B cell (primary cell): Measurements from ENCODE around the gene C2CD2L. TPM values are rescaled to one million over a fixed set of nuclear protein-coding genes. Genes with fewer than 3 reads are reported as not detected.

ENCODE experiments used
- ATAC-seq: fragments of 200-7000 bp; cut with Tn5 transposase; one replicate; pipeline ENCODE4 v1.10.0; 2021; ENCODE audit warnings: low read depth, mild to moderate bottlenecking, moderate number of reproducible peaks, moderate library complexity
- CTCF ChIA-PET: fragments of 350-600 bp; sonication (Branson Sonifier 250); formaldehyde crosslinking; loops from one replicate; lab custom pipeline; 2021; ENCODE audit warnings: antibody characterized with exemption, inconsistent platforms; lab: Charles Lee
- POLR2A ChIA-PET: fragments of 350-600 bp; sonication (Branson Sonifier 250); formaldehyde crosslinking; loops from one replicate; lab custom pipeline; 2021; ENCODE audit warnings: antibody characterized with exemption; lab: Charles Lee
- DNase-seq: peaks from one replicate; pipeline ENCODE4 v3.0.0; 2013
- H2AFZ ChIP-seq: 2 replicates; pipeline ENCODE4 v1.6.1; 2012; ENCODE audit warnings: mild to moderate bottlenecking, low read depth, low read length; ENCODE audit not compliant: insufficient read depth, poor library complexity, severe bottlenecking
- H3K27ac ChIP-seq, 2 donors: 1 replicate in 1 of 2; 2 replicates in 1 of 2; pipeline ENCODE4 v1.5.1; 2012 to 2013; ENCODE audit warnings: low read length in 2 of 2, mild to moderate bottlenecking in 2 of 2, moderate library complexity in 1 of 2
- H3K27me3 ChIP-seq, 4 experiments: fragments of 200-600 bp in 1 of 4; sonication (generic) in 1 of 4; replicated peaks in 1 of 4; 1 replicate in 2 of 4; 2 replicates in 2 of 4; pipeline versions ENCODE4 v1.6.1 to v1.7.0; 2013 to 2016; ENCODE audit warnings: low read length in 3 of 4, mild to moderate bottlenecking in 2 of 4, mixed read lengths in 1 of 4, moderate library complexity in 1 of 4; ENCODE audit not compliant: insufficient read depth in 4 of 4, control insufficient read depth in 3 of 4; ENCODE audit errors: control extremely low read depth in 1 of 4
- H3K36me3 ChIP-seq, 2 experiments: replicated peaks in 1 of 2; 1 replicate in 1 of 2; 2 replicates in 1 of 2; pipeline versions ENCODE4 v1.6.1 to v1.7.1; 2013; ENCODE audit warnings: low read length in 1 of 2; ENCODE audit not compliant: insufficient read depth in 2 of 2, control insufficient read depth in 1 of 2; ENCODE audit errors: control extremely low read depth in 1 of 2, extremely low read depth in 1 of 2
- H3K4me1 ChIP-seq, 2 donors: fragments of 200-600 bp in 1 of 2; sonication (generic) in 1 of 2; 1 replicate in 1 of 2; 2 replicates in 1 of 2; pipeline versions ENCODE4 v1.5.1 to v1.6.1; 2013 to 2017; ENCODE audit warnings: low read length in 2 of 2; ENCODE audit not compliant: control insufficient read depth in 2 of 2, insufficient read depth in 2 of 2
- H3K4me2 ChIP-seq: replicated peaks from 2 replicates; pipeline ENCODE3; 2012; ENCODE audit warnings: mild to moderate bottlenecking, low read depth, low read length; ENCODE audit not compliant: poor library complexity, severe bottlenecking
- H3K4me3 ChIP-seq, 5 experiments: fragments of 200-600 bp in 1 of 5; sonication (generic) in 1 of 5; 1 replicate in 3 of 5; 2 replicates in 2 of 5; pipeline versions ENCODE4 v1.5.1 to v1.7.0; 2011 to 2016; ENCODE audit warnings: low read length in 4 of 5, mild to moderate bottlenecking in 4 of 5, low read depth in 2 of 5, control low read depth in 1 of 5, moderate library complexity in 1 of 5; ENCODE audit not compliant: insufficient read depth in 1 of 5; ENCODE audit errors: control extremely low read depth in 1 of 5, extremely low read depth in 1 of 5
- H3K79me2 ChIP-seq: fragments of 200-600 bp; sonication (generic); one replicate; pipeline ENCODE4 v1.6.0; 2016; ENCODE audit warnings: low read length; ENCODE audit not compliant: control insufficient read depth, insufficient read depth
- H3K9ac ChIP-seq: fragments of 200-600 bp; sonication (generic); 2 replicates; pipeline ENCODE4 v1.6.1; 2017; ENCODE audit warnings: mild to moderate bottlenecking, low read length, moderate library complexity
- H3K9me3 ChIP-seq, 3 donors: one replicate each; pipeline versions ENCODE4 v1.6.1 to v1.7.1; 2013; ENCODE audit warnings: low read length in 2 of 3; ENCODE audit not compliant: control insufficient read depth in 2 of 3, insufficient read depth in 1 of 3; ENCODE audit errors: control extremely low read depth in 1 of 3
- H4K20me1 ChIP-seq: 2 replicates; pipeline ENCODE4 v1.6.0; 2012; ENCODE audit warnings: mild to moderate bottlenecking, low read length; ENCODE audit not compliant: insufficient read depth, control insufficient read depth, poor library complexity, severe bottlenecking
- H3K27ac Mint-ChIP-seq: one replicate; pipeline ENCODE4 v1.8.0; 2021; ENCODE audit warnings: mixed read lengths
- H3K27me3 Mint-ChIP-seq: one replicate; pipeline ENCODE4 v1.8.0; 2021; ENCODE audit warnings: mixed read lengths
- H3K4me1 Mint-ChIP-seq: one replicate; pipeline ENCODE4 v1.8.0; 2021; ENCODE audit warnings: mixed read lengths
- H3K4me3 Mint-ChIP-seq: one replicate; pipeline ENCODE4 v1.8.0; 2021; ENCODE audit warnings: mixed read lengths
- H3K9me3 Mint-ChIP-seq: one replicate; pipeline ENCODE4 v1.8.0; 2022; ENCODE audit warnings: mixed read lengths; ENCODE audit not compliant: insufficient read depth
- EZH2 ChIP-seq: IDR thresholded peaks from 2 replicates; pipeline ENCODE4 v1.6.1; 2012; ENCODE audit warnings: borderline replicate concordance, low read depth, mild to moderate bottlenecking, moderate library complexity, low read length; ENCODE audit not compliant: insufficient read depth, poor library complexity, severe bottlenecking
- WGBS: methylation state at CpG from one replicate; pipeline ENCODE4 v1.1.5; 2013; ENCODE audit warnings: missing lambda C conversion rate; ENCODE audit not compliant: insufficient coverage; 5-methylcytosine and 5-hydroxymethylcytosine counted together
- intact Hi-C: fragments of 100-400 bp; cut with micrococcal nuclease; formaldehyde crosslinking; loops from one replicate; pipeline ENCODE4 v1.10.0; 2022
- polyA plus RNA-seq: library from polyadenylated mRNA; depleted of rRNA; stranded (reverse); fragments of >200 nt; gene quantifications from 2 replicates; pipeline ENCODE4 v1.2.3, GENCODE V29; 2012
- total RNA-seq, 2 donors: library from RNA; stranded (reverse); fragments of 120-200 nt in 1 of 2; gene quantifications; 1 replicate in 1 of 2; 2 replicates in 1 of 2; pipeline versions ENCODE4 v1.2.3 to v1.2.4, GENCODE V29; 2013 to 2022
- TF ChIP-seq, protein P1 (sequence below): fragments of 200-600 bp; IDR thresholded peaks from one replicate; pipeline ENCODE4 v1.8.0; 2022; ENCODE audit warnings: antibody characterized with exemption, mild to moderate bottlenecking

C2CD2L gene
- total and polyA plus RNA-seq, 2 donors (not counting 1 experiment from before 2014, with no cell fraction given), result 9.5 to 17.0 TPM

DNA sequence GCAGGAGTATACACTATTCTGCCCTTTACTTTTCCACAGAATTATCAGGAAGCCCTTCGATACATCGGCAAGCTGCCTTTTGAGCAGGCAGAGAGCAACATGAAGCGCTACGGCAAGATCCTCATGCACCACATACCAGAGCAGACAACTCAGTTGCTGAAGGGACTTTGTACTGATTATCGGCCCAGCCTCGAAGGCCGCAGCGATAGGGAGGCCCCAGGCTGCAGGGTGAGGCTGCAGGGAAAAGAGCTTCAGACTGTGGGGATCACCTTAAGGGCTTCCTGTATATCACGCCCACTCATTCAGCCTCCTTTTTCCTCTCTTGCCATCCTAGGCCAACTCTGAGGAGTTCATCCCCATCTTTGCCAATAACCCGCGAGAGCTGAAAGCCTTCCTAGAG lies 29.3 kb upstream of the C2CD2L start:
- Histone ChIP-seq H3K4me2 (no peak overlapping the region), H3K9me3 (no peaks in the 10 kb centered on the region), H3K9ac (no peak overlapping the region), H3K79me2 (peaks cover 6% of the 10 kb centered on the region), H3K27ac (no peak overlapping the region), H3K4me3 (no peak overlapping the region), H3K36me3 (peaks cover 4 to 75% of the 10 kb centered on the region in 2 experiments), H4K20me1 (no peaks in the 10 kb centered on the region), H2AFZ (no peak overlapping the region), H3K4me1 (no peaks in the 10 kb centered on the region), H3K27me3 (no peaks in the 10 kb centered on the region)
- TF ChIP-seq EZH2, result no peak
- TF ChIP-seq, protein P1, sequence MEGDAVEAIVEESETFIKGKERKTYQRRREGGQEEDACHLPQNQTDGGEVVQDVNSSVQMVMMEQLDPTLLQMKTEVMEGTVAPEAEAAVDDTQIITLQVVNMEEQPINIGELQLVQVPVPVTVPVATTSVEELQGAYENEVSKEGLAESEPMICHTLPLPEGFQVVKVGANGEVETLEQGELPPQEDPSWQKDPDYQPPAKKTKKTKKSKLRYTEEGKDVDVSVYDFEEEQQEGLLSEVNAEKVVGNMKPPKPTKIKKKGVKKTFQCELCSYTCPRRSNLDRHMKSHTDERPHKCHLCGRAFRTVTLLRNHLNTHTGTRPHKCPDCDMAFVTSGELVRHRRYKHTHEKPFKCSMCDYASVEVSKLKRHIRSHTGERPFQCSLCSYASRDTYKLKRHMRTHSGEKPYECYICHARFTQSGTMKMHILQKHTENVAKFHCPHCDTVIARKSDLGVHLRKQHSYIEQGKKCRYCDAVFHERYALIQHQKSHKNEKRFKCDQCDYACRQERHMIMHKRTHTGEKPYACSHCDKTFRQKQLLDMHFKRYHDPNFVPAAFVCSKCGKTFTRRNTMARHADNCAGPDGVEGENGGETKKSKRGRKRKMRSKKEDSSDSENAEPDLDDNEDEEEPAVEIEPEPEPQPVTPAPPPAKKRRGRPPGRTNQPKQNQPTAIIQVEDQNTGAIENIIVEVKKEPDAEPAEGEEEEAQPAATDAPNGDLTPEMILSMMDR, result no peak
- no peaks in the 10 kb centered on the region for H3K4me1 Mint-ChIP-seq
- ATAC-seq (no peak), DNase-seq (no peak)
- intact Hi-C loops, result no loop called here
- no peak overlapping the region for H3K4me3 Mint-ChIP-seq
- H3K27ac Mint-ChIP-seq, result no peak overlapping the region
- H3K27me3 Mint-ChIP-seq, result no peaks in the 10 kb centered on the region
- ChIA-PET POLR2A (interaction anchor here (0.7 to 1.2 kb wide), 2 partner anchors 10 to 18 kb away, joined by 3 to 6 read pairs; partner anchors contain the start of gene VPS11), CTCF (no interaction called here)
- WGBS, result 94% methylated on average over 11 of the region's 11 CpGs
- no peaks in the 10 kb centered on the region for H3K9me3 Mint-ChIP-seq

DNA sequence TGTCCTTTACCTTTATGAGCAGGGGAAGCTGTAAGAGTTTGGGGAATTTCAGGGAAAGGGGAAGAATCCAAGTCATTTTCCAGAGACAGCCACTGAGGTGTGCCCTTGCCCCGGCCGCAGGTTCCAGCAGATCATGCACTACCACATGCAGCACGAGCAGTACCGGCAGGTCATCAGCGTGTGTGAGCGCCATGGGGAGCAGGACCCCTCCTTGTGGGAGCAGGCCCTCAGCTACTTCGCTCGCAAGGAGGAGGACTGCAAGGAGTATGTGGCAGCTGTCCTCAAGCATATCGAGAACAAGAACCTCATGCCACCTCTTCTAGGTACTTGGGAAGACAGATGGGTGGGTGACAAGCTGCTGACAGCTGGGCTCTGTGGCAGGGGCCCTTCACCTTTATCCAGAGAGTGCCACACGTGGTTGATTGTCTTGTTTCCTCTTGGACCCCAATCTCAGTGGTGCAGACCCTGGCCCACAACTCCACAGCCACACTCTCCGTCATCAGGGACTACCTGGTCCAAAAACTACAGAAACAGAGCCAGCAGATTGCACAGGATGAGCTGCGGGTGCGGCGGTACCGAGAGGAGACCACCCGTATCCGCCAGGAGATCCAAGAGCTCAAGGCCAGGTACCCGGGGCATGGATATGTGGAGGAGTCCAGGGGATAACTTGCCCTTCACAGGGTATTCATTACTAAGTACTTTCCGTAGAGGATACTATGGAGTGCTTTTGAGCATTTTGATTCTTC lies 28.3 kb upstream of the C2CD2L start:
- 98% methylated on average over 17 of the region's 19 CpGs for WGBS
- TF ChIP-seq EZH2, result no peak
- TF ChIP-seq, protein P1, result no peak
- H3K27me3 ChIP-seq, result no peaks in the 10 kb centered on the region
- DNase-seq (no peak), ATAC-seq (no peak)
- Mint-ChIP-seq H3K9me3 (no peaks in the 10 kb centered on the region), H3K4me1 (no peaks in the 10 kb centered on the region), H3K27me3 (no peaks in the 10 kb centered on the region), H3K27ac (no peak overlapping the region), H3K4me3 (no peak overlapping the region)
- H3K36me3 ChIP-seq, result peaks cover 0 to 65% of the 10 kb centered on the region in 2 experiments
- CTCF ChIA-PET, result no interaction called here
- no peak overlapping the region for H3K9ac ChIP-seq
- H2AFZ ChIP-seq, result no peak overlapping the region
- no peaks in the 10 kb centered on the region for H3K9me3 ChIP-seq
- H3K27ac ChIP-seq, result no peak overlapping the region
- H3K4me1 ChIP-seq, result no peaks in the 10 kb centered on the region
- H3K4me2 ChIP-seq, result no peak overlapping the region
- POLR2A ChIA-PET, result interaction anchor here (0.8 kb wide), 1 partner anchor 23 kb away, joined by 4 read pairs; the partner anchor contains the start of gene DPAGT1
- H3K4me3 ChIP-seq, result no peak overlapping the region
- intact Hi-C loops, result no loop called here
- H3K79me2 ChIP-seq, result peaks cover 5% of the 10 kb centered on the region
- no peaks in the 10 kb centered on the region for H4K20me1 ChIP-seq
